ENCODE measurements around the gene MCRIP2.
"Not testable (repeated sequence)": the region's sequence is repeated elsewhere in the genome, so short reads cannot be mapped to it uniquely, and the experiment has no call there.

Gene MCRIP2

GRCh38 chr16:641326-642188 is at the start of gene MCRIP2:
Gene MCRIP2 (plus strand): TSS chr16:641828. CDS start chr16:641992, 164 bp downstream.
- DNase-seq (ENCODE audit: low spot score), result peak; percentile 82

- DNase-seq (ENCODE audit: low spot score), result no peak
Observed at GRCh38 chr16:591892-592517, 49.6 kb upstream of the MCRIP2 start.

GRCh38 chr16:592518-593306 is 48.9 kb upstream of the MCRIP2 start:
- no peak for DNase-seq (ENCODE audit: low spot score)

GRCh38 chr16:593406-593805 is 48.2 kb upstream of the MCRIP2 start:
- DNase-seq (ENCODE audit: low spot score), result peak; percentile 89

GRCh38 chr16:593807-594206 is 47.8 kb upstream of the MCRIP2 start:
- DNase-seq (ENCODE audit: low spot score), result no peak

- no peak for DNase-seq (ENCODE audit: low spot score)
Observed at GRCh38 chr16:595094-595528, 46.5 kb upstream of the MCRIP2 start.

GRCh38 chr16:595942-596735 is 45.5 kb upstream of the MCRIP2 start:
- no peak for DNase-seq (ENCODE audit: low spot score)

GRCh38 chr16:596736-597060 is 44.9 kb upstream of the MCRIP2 start:
- DNase-seq (ENCODE audit: low spot score), result no peak

- DNase-seq (ENCODE audit: low spot score), result not testable (repeated sequence)
Observed at GRCh38 chr16:597655-598054, 44.0 kb upstream of the MCRIP2 start.

- no peak for DNase-seq (ENCODE audit: low spot score)
Observed at GRCh38 chr16:598823-599739, 42.5 kb upstream of the MCRIP2 start.

- DNase-seq (ENCODE audit: low spot score), result no peak
Observed at GRCh38 chr16:600781-601180, 40.8 kb upstream of the MCRIP2 start.

- no peak for DNase-seq (ENCODE audit: low spot score)
Observed at GRCh38 chr16:603933-604332, 37.7 kb upstream of the MCRIP2 start.

GRCh38 chr16:606656-607307 is 34.8 kb upstream of the MCRIP2 start:
- DNase-seq (ENCODE audit: low spot score), result no peak

GRCh38 chr16:608019-608418 is 33.6 kb upstream of the MCRIP2 start:
- no peak for DNase-seq (ENCODE audit: low spot score)

- no peak for DNase-seq (ENCODE audit: low spot score)
Observed at GRCh38 chr16:609316-609715, 32.3 kb upstream of the MCRIP2 start.

- DNase-seq (ENCODE audit: low spot score), result no peak
Observed at GRCh38 chr16:609984-610383, 31.6 kb upstream of the MCRIP2 start.

- DNase-seq (ENCODE audit: low spot score), result no peak
Observed at GRCh38 chr16:610513-611381, 30.9 kb upstream of the MCRIP2 start.

GRCh38 chr16:615122-615521 is 26.5 kb upstream of the MCRIP2 start:
- no peak for DNase-seq (ENCODE audit: low spot score)

Measured in SW480 (cell line).